Middle frontal gyrus (tissue), 1 donor: Measurements from ENCODE around the gene NEK5.
"Not testable (repeated sequence)": the region's sequence is repeated elsewhere in the genome, so short reads cannot be mapped to it uniquely, and the experiment has no call there.

Source experiments
- DNase-seq: peaks from one replicate; pipeline ENCODE4 v3.0.0-alpha.2; 2015; ENCODE audit warnings: low spot score; ENCODE audit errors: extremely low spot score

NEK5 gene

GRCh38 chr13:52082601-52083000, 46.3 kb downstream of the NEK5 start:
- DNase-seq: no peak

GRCh38 chr13:52079891-52080290, 49.0 kb downstream of the NEK5 start:
- DNase-seq: not testable (repeated sequence)

DNA sequence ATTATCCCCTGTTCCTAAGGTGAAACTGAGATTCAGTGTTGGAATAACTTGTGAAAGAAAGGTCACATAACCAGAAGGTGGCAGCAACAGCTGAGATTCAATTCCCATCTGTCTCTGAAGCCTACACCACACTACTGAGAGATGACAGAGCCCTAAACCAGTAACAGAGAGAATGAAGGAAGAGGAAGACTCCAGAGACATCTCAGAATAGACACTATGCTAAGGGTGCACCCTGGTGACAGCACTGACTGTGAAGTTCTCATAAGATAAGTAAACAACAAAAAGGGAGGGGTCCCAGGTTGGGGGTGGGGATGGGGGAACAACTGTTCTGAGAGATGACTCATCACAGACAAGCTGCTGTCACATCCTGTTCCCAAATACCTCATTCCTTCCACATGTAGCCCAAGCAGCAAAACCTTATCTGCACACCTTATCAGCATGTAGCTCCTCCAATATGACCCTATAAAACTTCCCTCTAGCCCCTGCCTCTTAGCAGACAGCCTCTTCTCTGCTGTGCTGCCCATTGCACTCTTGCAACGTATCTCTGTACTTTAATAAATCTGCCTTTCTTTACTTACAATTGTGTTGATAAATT, 57.8 kb downstream of the NEK5 start:
- DNase-seq: no peak

GRCh38 chr13:52067237-52067636, 61.6 kb downstream of the NEK5 start:
- no peak for DNase-seq

- no peak for DNase-seq
These were observed 67.3 kb downstream of the NEK5 start for GRCh38 chr13:52061587-52061986.

GRCh38 chr13:52061064-52061463, 67.8 kb downstream of the NEK5 start:
- not testable (repeated sequence) for DNase-seq

DNA sequence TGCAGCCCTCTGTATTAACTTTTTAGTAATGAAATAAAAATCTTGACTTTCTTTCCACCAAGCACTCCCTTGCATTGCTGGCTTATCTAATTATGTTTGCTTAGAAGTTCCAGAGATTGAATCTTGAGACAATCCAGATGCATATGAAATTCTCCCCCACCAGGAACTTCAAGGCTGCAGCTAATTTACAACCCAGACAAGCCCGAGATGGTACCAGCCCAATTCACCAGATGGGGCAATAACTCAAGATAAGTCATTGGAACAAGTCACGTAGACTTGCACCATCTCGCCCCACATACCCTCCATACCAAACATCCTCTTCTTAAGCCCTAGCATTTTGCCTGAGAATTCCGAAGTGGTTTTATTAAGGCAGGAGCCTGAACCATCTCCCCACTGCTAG, 75.4 kb downstream of the NEK5 start:
- DNase-seq: no peak

DNA sequence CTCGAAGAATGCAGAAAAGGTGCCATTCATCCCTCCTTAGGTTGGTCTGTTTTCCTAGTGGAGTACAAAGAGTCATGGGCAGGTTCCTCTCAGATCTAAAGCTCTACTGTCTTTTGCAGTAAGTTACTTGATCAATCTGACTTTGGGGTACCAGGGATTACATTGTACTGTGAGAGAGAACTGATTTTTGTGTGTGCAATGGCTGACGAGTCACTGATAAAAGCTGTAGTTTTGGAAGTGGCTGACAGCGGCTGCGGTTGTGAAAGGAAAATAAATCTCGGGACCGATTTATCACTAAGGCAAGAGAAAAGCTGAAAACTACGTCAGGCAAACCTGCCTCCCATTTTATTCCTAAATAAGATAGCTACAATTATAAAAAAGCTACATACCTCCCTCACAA, 77.5 kb downstream of the NEK5 start:
- no peak for DNase-seq

DNA sequence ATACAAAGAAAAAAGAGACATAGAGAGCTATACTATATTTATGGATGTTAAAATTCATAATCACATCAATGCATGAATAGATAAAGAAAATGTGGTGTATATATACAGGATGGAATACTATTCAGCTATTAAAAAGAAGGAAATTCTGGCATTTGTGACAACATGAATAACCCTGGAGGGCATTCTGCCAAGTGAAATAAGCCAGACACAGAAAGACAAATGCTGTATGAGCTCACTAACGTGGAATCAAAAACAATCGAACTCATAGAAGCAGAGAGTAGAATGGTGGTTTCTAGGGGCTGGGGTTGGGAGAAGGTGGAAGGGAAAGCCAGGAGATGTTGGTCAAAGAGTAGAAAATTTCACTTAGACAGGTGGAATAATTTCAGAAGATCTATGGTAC, 80.4 kb downstream of the NEK5 start:
- no peak for DNase-seq

DNA sequence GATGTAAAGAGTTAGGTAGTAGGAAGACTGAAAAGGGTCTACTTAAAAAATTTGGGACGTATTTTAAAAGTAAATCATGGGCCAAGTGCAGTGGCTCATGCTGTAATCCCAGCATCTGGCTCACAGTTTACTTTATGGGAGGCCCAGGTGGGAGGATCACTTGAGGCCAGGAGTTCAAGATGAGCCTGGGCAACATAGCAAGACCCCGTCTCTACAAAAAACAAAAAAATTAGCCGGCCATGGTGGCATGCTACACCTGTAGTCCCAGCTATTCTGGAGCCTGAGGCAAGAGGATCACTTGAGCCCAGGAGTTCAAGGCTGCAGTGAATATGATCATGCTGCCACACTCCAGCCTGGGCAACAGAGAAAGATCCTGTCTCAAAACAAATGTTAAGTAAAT, 81.4 kb downstream of the NEK5 start:
- no peak for DNase-seq

- no peak for DNase-seq
These were observed 85.2 kb downstream of the NEK5 start for GRCh38 chr13:52043675-52044074.

- DNase-seq: no peak
These were observed 92.8 kb downstream of the NEK5 start for GRCh38 chr13:52036037-52036436.

DNA sequence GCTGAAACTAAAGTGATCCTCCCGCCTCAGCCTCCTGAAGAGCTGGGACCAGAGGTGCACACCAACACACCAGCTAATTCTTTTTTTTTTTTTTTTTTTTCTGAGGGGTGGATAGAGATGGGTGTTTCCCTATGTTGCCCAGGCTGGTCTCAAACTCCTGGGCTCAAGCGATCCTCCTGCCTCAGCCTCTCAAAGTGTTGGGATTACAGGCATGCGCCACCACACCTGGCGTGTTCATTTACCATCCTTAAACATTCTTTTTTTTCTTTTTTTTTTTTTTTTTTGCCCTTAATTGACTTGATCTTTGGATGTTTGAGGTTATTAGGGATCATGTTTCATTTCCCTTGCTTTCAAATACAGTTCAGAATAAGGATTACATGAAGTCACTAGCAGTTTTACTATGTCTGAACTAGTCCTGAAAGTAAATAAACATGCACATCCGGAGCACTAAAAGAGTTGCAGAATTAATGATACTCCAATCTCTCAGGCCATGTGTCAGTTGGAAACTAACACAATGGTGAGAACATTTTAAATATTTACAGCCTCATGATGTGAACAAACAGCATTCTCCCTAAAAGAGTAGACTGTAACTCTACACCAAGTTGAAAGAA, 94.2 kb downstream of the NEK5 start:
- DNase-seq: no peak

DNA sequence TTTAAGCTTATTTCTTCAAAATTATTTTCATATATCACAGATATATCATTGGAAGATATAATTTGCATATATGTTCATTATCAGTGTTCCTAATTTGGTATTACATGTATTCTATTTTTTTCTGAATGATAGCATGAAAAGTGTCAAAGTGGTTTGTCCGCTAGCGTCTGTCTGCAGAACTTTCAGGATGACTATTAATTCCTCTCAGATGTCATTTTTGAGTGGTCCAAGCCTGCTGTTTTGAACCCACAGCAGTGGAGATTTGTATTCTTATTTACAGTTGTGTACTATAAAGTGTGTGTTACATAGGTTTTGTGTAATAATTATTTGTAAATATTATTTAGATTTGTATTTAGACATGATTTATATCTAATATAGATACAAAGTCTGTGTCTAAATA, 95.8 kb downstream of the NEK5 start:
- no peak for DNase-seq

DNA sequence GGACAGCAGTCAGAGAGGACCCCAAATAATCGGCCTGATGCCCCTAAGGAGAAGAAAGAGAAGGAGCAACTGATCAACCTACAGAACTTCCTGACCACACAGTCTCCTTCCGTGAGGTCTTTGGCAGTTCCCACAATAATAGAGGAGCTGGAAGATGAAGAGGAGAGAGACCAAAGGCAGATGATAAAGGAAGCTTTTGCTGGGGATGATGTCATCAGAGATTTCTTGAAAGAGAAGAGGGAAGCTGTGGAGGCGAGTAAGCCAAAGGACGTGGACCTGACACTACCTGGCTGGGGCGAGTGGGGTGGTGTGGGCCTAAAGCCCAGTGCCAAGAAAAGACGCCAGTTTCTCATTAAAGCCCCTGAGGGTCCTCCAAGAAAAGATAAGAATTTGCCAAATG, 98.5 kb downstream of the NEK5 start:
- not testable (repeated sequence) for DNase-seq

DNA sequence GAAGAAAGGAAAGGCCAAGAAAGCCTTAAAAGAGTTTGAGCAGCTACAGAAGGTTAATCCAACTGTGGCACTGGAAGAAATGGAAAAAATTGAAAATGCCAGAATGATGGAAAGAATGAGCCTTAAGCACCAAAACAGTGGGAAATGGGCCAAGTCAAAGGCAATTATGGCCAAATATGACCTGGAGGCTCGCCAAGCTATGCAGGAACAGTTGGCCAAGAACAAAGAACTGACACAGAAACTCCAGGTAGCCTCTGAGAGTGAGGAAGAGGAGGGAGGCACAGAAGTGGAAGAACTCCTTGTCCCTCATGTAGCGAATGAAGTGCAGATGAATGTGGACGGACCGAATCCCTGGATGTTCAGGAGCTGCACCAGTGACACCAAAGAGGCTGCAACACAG, 99.3 kb downstream of the NEK5 start:
- DNase-seq: no peak

- DNase-seq: no peak
These were observed 101.0 kb downstream of the NEK5 start for GRCh38 chr13:52027832-52028231.

GRCh38 chr13:52026246-52026626, 102.6 kb downstream of the NEK5 start:
- no peak for DNase-seq

- DNase-seq: no peak
These were observed 103.2 kb downstream of the NEK5 start for GRCh38 chr13:52025475-52026245.

- DNase-seq: no peak
These were observed 104.4 kb downstream of the NEK5 start, which contains the start of gene UTP14C for GRCh38 chr13:52024481-52024880. Gene UTP14C, plus strand, starts transcription at chr13:52024691. Its CDS starts 4,114 bp downstream, at chr13:52028805.

DNA sequence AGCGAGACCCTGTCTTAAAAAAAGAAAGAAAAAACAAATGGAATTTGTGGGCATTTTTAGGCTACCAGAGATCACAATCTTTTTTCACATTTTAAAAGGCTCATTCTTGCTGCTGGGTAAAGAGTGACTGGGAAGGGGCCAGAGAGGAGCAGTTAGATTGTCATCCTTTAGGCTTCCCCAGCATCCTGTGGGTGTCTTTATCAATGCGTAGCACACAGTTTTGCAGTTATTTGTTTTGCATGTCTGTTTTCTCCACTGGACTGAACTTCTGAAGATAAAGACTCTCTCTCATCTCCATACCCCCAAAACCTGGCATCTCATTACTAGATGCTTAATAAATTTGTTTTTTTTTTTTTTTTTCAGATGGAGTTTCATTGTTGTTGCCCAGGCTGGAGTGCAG, 106.5 kb downstream of the NEK5 start:
- DNase-seq: no peak

- DNase-seq: no peak
These were observed 108.7 kb downstream of the NEK5 start for GRCh38 chr13:52020191-52020590.

DNA sequence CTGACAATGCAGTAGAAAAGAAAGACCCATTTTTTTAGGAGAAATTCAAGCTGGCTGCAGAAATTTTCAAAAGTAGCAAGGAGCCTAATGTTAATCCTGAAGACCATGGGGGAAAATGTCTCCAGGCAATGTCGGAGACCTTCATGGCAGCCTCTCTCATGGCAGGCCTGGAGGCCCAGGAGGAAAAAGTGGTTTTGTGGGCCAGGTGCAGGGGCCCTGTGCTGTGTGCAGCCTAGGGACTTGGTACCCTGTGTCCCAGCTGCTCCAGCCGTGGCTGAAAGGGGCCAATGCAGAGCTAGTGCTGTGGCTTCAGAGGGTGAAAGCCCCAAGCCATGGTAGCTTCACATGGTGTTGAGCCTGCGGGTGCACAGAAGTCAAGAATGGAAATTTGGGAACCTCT, 112.6 kb downstream of the NEK5 start:
- DNase-seq: no peak
